Measurements from ENCODE around the gene PRCP.

DNA sequence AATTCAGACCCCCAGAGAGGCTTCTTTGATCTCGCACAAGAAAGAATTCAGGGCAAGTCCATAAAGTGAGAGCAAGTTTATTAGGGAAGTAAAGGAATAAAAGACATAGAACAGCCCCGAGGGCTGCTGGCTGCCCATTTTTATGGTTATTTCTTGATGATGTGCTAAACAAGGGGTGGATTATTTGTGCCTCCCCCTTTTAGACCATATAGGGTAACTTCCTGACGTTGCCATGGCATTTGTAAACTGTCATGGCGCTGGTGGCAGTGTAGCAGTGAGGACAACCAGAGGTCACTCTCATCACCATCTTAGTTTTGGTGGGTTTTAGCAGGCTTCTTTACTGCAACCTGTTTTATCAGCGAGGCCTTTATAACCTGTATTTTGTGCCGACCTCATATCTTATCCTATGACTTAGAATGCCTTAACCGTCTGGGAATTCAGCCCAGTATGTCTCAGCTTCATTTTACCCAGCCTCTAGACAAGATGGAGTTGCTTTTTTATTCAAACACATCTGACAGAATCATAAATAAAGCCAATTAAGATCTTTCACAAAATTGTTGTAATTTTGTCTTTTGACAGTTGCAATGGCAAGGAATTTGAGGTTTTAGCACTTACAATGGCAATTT, 8.9 kb upstream of the PRCP start:
- TF ChIP-seq POLR2AphosphoS5 (IDR thresholded peaks at IDR 0.05; ENCODE audit: low read depth, low read length) (no peak), CTCF (IDR thresholded peaks at IDR 0.05) (no peak)

Measured in SK-N-SH (cell line).